Measurements from ENCODE around the gene HYDIN.
A peak's percentile ranks its signal among the peaks of the same experiment; 100 is the strongest.

The HYDIN gene

DNA sequence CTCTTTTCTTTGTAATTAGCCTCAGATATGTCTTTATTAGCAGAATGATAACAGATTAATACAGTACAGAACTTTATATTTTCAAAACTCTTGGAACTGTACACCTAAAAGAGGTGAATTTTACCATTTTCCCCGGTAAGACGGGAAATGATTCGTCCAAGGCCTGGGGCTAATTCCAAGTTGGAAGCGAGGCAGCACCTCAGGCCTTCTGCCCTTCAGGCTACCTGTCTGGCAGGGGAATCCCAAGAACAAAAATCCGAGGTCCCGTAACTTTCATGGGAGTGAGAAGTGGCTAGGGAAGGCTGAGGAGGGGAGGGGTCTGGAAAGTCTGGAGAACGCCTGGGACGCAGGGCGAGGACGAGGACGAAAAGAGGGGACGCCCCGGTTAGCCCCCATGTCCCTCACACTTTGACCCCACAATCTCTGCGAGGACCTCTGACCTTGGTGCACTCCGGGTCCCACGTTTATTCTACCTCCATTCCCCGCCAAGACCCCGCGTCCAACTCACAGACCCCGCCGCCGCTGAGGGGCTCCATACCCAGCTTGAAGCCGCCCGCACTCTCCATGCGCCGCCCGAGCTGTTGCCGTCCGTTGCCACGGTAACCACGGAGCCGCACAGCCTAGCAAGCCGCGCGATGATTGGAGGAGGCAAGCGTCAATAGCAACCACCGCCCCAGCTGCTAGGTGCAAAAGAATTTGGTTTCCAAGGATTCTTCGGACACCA, at the start of gene HYDIN:
Gene HYDIN (minus strand): TSS at position 601 of the 724 bp plus-strand sequence. CDS start 43,827 bp downstream, outside the sequence.
- DNase-seq: peak; percentile 57

DNA sequence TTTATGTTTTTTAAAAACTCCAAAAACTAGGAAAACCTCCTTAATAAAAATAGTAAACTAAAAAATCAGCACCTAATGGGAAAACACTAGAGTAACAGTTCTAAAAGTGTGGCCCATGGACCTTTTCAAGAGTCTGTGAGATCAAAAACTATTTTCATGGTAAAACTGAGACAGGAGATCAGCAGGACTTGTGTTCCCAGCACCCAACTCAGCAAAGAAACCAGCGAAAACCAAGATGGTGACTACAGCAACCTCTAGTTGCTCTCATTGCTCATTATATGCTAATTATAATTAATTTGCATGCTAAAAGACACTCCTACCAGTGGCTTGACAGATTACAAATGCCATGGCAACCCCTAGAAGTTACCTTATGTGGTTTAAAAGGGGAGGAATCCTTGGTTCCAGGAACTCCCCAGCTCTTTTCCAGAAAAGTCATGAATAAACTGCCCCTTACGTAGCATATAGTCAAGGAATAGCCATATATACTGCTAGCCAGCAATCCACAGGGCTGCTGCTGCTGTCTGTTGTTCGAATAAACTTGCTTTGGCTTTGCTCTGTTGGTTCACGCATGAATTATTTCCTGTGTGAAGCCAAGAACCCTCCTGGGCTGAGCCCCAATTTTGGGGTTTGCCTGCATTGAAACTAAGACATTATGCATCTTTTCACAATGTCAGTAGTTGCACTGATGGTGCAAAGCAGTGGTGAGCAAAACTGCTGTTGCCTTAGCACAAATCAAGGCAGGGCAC, 46.2 kb upstream of the HYDIN start:
- no peak for DNase-seq

DNA sequence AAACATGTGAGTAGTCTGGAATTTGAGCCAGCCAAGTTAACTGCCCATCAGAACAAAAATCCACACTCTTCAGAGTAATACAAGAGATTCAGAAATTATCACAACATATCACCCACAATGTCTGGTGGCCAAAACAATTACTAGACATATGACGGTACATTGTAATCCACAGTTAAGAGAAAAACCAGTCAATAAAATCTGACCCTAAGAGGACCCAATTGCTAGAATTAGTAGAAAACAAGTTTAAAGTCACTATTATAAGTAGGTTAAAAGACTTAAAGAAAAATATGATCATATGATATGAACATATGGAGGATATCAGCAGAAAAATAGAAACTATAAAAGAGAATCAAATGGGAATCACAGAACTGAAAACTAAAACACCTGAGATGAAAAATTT, 42.9 kb upstream of the HYDIN start:
- no peak for DNase-seq

DNA sequence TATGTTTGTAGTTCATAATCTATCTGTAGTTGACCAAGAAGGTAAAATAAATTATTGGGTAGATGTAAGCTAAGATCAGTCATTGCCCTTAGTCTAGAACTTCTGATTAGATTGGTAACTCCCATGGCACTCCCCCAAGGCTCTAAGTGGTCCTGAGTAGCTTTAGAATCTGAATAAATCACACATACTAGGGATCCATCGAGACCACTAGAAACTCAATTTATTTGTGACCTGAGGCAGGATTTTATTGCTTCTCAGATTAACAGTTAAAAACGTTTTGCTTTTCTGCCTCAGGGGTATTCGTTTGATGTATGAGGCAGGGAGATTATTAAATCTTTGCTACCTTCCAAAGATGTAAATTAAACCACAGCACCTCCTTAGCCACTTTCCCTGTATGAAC, 33.8 kb upstream of the HYDIN start:
- DNase-seq: no peak

DNA sequence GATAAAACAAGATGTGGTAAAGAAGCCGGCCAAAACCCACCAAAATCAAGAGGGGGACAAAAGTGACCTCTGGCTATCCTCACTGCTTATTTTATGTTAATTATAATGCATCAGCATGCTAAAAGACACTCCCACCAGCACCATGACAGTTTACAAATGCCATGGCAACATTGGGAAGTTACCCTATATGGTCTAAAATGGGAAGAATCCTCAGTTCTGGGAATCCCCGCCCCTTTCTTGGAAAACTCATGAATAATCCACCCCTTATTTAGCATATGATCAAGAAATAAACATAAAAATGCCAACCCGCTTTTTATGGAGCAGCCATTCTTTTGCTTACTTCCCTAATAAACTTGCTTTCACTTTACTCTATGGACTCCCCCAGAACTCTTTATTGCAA, 33.1 kb upstream of the HYDIN start:
- DNase-seq: no peak

DNA sequence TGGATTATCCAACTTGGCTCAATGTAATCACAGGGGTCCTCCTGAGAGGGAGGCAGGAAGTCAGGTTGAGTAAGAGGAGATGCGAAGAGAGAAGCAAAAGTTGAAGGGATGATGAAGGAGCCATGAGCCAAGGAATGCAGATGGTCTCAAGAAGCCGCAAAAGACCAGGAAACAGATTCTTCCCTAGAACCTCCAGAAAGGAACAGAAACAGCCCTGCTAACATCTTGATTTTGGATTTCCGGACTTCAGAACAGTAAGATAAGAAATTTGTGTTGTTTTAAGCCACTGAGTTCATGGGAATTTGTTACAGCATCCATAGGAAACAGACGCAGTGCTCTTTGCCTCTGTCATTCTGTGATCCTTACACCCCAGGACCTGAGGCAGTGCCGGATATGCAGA, 31.9 kb upstream of the HYDIN start:
- DNase-seq: no peak

DNA sequence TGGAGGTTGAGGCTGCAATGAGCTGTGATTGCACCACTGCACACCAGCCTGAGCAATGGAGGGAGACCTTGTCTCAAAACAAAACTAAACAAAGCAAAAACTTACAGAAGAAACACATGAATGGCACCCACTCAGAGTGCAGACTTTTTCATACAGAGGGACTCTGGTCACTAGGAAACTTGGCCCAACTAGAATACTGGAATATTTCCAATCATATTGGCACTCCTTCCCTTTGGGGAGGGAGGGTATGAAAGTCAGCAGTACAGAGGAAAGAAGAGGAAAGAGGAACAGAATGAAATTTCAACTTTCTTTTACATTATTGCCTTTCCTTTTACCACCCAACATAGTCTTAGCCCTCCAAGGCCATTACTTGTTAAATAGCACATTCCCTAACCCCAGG, 30.5 kb upstream of the HYDIN start:
- DNase-seq: no peak

DNA sequence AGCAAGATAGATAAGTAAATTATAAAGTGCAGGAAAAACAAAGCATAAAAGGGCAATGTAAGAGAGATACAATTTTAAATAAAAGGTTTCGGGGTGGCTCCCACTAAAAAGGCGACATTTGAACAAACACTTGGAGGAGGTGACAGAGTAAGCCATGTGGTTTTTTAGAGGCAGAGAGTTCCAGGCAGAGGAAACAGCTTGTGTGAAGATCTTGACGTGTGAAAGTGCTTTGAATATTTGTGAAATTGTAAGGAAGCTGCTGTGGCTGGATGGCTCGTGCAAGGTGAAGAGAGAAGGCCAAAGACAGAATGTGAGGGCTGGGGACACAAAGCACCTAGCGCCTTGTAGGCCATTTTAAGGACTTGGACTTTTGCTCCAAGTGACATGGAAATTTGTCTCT, 28.6 kb upstream of the HYDIN start:
- DNase-seq: no peak

DNA sequence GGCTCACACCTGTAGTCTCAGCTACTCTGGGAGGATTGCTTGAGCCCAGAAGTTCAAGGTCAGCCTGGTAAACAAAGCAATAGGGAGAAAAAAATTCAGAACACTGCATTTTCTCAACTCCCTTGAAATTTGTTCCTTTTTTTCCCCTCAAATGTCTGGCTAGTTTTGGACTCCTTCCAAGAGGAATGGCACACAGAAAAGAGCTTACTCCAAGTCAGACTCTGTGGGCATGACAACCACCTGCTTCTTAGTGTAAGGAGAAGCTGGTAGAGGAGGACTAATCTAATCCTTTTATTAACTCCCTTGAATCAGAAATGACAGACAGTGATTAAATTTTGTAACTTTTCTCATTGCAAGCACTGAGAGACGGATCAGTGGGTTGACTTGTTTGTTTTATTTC, 27.9 kb upstream of the HYDIN start:
- no peak for DNase-seq

DNA sequence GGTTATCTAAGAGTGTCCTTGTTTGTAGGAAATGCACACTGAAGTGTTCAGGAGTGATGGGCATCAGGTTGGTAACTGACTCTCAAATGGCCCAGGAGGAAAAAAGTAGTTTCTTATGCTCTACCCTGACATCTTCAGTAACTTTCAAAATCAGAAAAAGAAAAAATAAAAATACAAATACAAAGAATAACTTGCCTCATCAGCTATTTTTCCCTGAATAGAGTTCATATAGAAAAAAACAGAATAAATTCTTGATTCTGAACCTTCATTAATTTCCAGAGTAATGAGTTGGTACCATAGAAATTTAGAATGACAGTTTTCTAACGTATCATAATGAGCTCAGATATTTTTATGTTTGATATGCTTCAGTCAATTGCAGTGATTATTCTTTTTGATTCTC, 27.2 kb upstream of the HYDIN start:
- no peak for DNase-seq

DNA sequence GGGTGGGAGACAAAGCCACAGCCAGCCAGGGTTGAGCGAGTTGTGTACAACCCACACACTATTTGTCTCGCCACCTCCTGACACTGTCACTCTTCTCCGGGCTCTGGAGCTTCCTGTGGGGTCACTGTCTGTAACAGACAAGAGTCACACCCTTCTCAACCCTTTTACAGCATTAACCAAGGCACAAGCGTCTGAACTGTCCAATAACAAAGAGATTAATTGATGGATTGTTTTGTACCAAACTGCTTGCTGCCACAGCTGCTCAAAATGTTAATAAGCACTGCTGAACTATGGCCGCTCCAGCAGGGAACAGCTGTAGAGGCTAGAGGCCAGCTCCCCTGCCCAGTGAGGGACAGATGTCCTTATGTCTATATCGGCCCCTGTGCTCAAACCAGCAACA, 25.2 kb upstream of the HYDIN start:
- DNase-seq: no peak

DNA sequence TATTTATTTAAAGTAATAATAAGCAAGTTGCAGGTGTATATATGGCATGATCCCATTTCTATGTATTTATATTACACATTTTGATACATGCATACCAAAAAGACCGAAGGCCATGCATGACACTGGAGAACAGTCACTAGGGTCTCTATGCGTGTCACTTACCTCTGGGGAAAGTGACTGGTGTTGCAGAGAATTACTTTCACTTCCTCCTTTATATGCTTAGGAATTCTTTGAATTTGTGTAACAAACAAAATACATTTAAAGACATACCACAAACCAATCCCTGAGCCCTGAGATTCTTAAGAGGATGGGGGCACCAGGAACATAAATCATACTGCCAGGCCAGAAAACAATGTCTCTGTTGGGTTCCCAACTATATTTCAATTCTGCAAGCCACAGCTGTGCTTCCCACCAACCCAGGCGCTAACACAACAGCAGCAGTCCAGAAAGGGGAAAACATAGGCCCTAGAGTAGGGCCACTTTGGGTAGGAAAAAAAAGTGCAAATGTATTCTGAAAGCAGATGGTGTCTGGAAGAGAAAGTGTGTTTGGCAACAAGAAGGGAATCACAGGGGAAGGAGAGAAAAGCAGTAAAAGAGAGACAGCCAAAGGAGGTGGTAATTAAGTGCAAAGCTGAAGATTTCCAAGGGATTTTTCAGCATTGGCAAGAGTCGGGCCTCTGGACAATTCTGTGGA, 24.5 kb upstream of the HYDIN start:
- DNase-seq: no peak

DNA sequence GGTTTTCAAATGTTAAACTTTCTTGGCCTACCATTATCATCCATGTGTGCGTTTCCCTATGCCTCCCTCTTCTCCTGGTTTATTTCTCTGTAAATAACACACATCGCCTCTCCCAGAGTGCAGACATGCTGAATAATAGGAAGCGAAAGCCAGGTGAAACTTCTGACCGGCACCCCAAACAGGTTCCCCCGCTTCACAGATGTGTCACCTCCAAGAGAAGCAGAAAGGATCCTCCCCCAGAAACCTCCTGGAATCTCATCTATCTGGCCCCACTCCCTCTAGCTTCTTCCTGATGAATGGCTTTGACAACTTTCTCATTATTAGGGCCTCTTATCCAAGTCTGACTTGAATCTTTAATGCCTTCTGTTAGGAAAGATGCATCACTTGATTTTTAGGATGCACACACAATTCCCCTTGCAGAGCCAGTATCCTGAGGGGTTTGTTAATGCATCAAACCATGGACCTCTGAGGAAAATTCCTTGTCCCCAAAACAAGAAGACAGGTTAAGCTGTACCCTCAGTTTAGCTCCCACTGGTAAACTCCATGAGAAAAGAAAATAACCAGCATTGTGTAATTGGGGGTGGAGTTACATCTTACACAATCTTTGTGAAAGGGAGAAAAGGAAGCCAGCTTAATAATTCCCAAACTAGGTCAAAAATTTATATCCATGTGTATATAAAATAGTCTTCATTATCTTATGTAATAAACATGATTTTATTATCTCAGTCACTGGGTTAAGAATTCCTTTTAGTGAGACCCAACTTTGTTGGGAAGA, 20.1 kb upstream of the HYDIN start:
- DNase-seq: no peak

DNA sequence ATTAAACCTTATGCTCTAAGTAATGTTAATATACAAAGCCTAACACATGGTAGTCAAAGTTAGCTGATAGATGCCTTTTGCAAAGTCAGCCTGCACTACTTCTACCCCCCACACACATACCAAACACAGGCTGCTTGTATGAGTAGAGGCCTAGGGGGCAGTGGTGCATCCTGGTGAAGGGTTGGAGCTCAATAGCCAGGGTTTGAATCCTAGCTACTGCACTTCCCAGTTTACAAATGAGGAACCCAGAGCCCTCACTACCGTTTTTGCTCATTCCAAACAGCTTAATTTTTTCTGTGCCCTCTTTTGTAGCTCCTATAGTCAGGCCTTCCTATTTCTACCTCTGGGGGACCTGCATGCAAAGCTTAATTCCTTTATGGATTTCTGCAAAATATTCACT, 18.9 kb upstream of the HYDIN start:
- no peak for DNase-seq

DNA sequence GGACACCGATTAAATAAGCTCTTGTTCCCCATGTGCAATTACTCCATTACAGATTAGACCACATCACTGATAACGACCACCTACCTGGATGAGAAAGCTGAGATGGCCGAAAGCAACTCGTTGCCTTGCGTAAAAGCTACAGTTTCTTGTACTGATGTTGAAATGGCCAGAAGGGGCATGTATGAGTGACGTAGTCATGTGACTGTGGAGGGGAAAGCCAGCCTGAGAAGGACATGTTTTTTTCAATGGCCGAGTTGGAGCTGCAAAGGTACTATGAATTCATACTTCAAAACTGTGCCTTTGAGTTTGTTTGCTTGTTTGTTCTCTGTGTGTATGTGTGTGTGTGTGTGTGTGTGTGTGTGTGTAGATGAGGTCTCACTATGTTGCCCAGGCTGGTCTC, 17.0 kb upstream of the HYDIN start:
- no peak for DNase-seq

DNA sequence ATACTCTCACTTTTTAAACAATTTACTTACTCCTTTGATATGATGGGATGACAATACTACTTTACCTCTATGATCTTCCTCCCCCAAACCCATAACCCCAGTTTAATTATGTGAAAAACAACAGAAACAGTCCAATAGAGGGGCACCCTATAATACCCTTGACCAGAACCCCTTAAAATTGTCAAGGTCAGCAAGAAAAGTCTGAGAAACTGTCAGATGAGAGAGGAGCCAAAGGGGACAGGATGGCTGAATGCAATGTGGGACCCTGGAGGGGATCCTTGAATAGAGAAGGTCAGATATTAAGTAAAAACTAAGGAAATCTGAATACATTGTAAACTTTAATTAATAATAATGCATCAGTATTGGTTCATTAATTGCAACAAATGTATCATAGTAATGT, 15.8 kb upstream of the HYDIN start:
- no peak for DNase-seq

DNA sequence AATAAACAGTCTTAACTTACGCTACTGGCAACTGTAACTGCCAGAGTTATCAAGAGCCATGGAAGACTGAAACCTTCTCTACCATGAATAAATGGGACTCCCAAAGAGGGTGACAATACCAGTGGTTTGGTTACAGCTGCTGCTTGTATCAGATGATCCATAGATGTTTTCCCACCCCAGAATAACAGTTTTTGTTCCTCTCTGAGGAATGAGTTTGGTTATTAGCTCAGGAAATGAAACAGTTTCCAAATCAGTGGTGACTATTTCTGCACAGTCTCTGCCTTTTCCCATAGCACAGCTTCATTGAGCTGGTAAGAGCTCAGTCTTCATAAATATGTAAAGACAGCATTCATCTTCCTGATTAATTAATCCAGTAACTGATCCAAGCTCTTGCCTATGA, 14.0 kb upstream of the HYDIN start:
- DNase-seq: no peak

DNA sequence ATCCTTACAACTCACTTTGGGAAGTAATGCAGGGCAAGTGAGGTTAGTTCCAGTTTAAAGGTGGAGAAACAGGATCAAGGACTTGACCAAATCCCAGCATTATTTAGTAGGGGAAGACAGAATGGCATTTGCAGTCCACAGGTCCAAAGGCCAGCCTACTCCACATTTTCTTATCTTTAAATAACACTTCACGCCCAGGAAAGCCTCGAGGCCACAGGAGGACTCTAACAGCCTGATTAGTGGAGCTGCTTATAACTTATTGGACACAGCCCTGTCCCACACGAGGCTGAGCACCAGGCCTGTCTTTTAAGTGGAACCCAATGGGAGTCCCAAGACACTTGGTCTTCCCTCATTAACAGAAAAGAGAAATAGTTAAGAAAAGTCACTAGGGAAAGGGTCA, 12.1 kb upstream of the HYDIN start:
- DNase-seq: no peak

DNA sequence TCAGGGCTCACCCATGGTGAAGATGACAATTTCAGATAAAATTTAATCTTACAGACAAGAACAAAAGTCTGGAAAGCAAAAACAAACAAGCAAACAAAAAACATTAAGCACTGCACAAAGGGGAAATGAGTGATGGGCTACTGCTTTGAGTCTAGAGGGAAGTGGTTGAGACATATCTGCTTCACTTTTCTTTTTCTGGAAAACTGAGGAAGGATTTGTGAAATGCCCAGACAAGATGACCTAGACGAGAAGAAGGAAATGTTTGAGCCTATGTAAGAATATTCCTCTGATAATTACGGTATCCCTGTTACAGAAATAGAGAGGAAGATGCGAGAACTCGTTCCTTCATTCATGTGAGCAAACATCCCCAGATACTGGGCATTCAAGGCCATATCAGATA, 11.5 kb upstream of the HYDIN start:
- DNase-seq: no peak

DNA sequence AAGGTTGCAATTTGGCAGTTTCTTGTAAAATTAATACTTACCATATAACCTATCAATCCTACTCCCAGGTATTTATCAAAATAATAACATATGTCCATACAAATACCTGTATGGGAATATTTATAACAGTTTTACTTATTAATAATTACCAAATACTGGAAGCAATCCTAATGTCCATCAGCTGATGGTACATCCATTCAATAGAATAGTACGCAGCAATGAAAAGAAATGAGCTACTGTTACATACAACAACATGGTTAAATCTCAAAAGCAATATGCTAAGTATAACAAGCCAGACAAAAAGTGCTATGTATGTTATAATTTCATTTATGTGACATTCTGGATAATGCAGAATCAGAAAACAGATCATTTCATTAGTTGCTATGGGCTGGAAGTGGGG, 1.2 kb downstream of the HYDIN start:
- no peak for DNase-seq

DNA sequence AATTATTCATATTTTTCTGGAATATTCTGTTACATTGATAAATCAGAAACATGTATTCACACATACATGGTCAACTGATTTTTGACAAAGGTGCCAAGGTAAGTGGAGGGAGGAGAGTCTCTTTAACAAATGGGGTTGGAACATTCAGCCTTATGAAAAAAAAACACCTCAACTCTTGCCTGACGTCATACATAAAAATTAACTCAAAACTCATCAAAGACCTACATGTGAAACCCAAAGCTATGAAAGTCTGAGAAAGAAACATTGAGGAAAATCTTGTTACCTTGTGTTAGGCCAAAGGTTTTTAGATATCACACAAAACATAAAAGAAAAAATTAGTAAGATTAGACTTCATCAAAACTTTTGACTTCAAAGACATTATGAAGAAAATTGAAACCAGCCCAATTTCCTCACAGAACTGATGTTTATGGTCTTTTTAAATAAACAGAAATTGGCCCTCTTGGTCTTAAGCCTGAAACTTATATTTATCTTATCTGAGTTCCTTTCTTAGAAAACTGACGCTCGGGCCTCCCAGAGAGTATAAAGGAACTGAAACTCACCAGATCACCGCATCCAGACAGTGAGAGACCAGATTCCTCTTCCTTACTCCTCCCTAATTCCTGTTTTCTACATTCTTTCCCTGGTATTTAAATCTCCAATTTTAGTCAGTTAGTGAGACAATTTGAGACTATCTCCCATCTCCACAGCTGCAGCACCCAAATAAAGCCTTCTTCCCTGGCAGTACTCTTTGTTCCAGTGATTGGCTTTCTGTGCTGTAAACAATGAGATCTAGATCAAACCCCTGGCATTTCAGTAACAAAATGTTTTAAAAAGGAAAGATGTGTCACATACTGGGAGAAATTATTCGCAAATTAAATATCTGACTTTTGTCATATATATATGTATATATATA, 4.0 kb downstream of the HYDIN start:
- DNase-seq: no peak

DNA sequence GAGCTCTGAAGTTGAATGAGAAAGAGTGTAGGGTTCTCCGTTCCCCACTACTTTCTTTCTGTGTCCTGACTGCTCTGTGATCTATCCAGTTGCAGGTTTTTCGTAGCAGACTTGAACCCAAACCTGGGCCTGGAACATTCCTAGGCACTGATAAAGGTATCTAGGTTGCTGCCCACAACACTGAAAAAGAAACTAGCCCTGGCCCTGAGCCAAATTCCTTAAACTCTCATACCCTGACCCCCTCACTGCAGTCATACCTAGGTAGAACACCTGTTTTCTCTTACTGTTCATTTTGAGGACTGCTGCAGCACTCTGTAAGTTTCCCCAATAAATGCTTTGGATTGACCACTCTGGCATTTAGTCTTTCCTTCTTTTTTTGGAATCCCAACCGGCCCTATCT, 5.4 kb downstream of the HYDIN start:
- no peak for DNase-seq

Measured in activated CD8-positive, alpha-beta memory T cell treated with anti-CD3 and anti-CD28 coated beads, Interleukin-2, amount 50 U/mL, for 48 hours (primary cell).